Measurements from ENCODE around the gene A1CF.
"Not testable (repeated sequence)": the region's sequence is repeated elsewhere in the genome, so short reads cannot be mapped to it uniquely, and the experiment has no call there.

A1CF gene

DNA sequence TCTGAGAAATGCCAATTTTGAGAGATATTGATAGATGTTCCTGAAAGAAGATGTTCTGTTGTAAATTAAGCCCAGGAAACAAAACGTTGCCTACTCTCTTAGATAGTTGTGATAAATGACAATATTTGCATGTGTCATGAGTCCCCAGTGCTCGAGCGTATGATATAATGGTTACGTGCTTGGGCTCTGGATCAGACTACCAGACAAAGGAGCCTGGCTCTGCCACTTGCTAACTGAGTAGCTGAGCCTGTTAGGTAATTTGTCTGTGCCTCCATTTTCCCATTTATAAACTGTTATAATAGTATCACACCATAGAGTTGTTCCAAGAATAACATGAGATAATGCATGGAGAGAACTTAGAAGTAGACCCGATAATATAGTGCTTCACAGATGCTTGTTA, 1.8 kb downstream of the A1CF start:
- Mint-ChIP-seq H3K9me3 (no peaks in the 10 kb centered on the region), H3K36me3 (no peaks in the 10 kb centered on the region), H3K4me1 (no peaks in the 10 kb centered on the region), H3K27ac (no peak overlapping the region), H3K4me3 (no peak overlapping the region), H3K27me3 (peaks cover 14% of the 10 kb centered on the region)

DNA sequence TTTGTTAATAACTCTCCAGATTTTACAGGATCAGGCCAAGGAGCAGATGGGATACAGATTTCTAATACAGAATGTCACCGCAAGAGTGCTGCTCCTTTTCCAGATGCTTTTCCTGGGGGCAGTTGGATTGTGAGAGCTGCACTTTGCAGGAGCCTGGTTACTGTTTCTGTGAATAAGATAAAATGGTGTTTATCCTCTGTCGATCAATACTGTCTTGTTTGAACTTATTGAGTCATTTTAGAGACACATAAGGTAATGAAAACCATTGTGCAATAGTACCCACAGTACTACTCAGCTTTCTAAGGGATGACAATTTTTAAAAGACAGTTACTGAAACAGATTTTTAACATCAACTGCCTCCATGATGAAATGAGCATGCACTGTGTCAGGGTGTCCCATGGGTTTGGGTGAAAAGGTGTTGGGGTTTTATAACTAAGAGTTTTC, 2.9 kb downstream of the A1CF start:
- Mint-ChIP-seq H3K27ac (no peak overlapping the region), H3K9me3 (no peaks in the 10 kb centered on the region), H3K4me1 (no peaks in the 10 kb centered on the region), H3K36me3 (no peaks in the 10 kb centered on the region), H3K4me3 (no peak overlapping the region), H3K27me3 (peaks cover 14% of the 10 kb centered on the region)

DNA sequence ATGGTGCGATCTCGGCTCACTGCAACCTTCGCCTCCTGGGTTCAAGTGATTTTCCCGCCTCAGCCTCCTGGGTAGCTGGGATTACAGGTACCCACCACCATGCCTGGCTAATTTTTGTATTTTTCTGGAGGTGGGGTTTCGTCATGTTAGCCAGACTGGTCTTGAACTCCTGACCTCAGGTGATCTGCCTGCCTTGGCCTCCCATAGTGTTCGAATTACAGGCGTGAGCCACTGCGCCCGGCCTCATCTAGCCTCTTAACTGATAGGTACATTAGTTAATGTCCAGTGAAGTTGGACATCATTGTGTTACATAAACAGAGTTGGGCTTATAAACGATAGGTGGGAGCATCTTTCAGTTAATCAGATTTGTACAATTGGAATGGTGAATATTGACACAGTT, 4.4 kb downstream of the A1CF start:
- H3K36me3 Mint-ChIP-seq, H3K9me3 Mint-ChIP-seq, H3K27me3 Mint-ChIP-seq, H3K4me1 Mint-ChIP-seq, H3K27ac Mint-ChIP-seq, H3K4me3 Mint-ChIP-seq: not testable (repeated sequence)

DNA sequence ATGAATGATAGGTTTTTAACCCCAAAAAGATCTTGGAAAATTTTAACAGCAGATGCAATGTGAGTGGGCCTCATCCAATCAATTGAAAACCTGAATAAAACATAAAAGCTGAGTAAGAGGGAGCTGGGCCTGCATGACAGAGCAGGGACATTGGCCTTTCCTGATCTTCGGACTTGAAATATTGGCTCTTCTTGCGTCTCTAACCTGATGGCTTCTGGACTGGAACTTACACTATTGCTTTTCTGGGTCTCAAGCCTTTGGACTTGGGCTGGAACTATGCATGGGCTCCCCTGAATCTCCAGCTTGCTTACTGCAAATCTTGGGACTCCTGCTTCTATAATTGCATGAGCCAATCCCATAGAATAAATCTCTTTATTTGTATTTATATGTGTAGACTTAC, 9.0 kb downstream of the A1CF start:
- no peaks in the 10 kb centered on the region for H3K36me3 Mint-ChIP-seq
- no peaks in the 10 kb centered on the region for H3K4me1 Mint-ChIP-seq
- peaks cover 5% of the 10 kb centered on the region for H3K27me3 Mint-ChIP-seq
- no peak overlapping the region for H3K27ac Mint-ChIP-seq
- no peak overlapping the region for H3K4me3 Mint-ChIP-seq
- no peaks in the 10 kb centered on the region for H3K9me3 Mint-ChIP-seq

DNA sequence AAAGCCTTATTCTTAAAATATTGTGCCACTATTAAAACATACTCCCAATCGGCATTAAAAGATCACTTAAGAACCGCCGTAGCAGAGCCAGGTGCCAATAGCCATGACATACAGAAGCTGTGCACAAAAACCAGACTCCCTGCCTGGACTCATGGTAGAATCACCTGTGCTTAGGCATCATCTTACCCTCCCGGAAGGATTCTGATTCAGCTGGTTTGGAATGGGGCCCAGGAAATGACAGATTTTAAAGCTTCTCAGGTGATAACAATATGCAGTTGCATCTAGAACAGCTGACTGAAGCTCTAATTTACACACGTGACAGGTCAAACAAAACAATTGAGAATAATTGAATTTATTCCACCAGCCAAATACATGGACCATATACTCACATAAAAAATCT, 10.7 kb downstream of the A1CF start:
- no peaks in the 10 kb centered on the region for H3K36me3 Mint-ChIP-seq
- H3K9me3 Mint-ChIP-seq: no peaks in the 10 kb centered on the region
- no peaks in the 10 kb centered on the region for H3K4me1 Mint-ChIP-seq
- no peak overlapping the region for H3K4me3 Mint-ChIP-seq
- H3K27ac Mint-ChIP-seq: no peak overlapping the region
- peaks cover 5% of the 10 kb centered on the region for H3K27me3 Mint-ChIP-seq

DNA sequence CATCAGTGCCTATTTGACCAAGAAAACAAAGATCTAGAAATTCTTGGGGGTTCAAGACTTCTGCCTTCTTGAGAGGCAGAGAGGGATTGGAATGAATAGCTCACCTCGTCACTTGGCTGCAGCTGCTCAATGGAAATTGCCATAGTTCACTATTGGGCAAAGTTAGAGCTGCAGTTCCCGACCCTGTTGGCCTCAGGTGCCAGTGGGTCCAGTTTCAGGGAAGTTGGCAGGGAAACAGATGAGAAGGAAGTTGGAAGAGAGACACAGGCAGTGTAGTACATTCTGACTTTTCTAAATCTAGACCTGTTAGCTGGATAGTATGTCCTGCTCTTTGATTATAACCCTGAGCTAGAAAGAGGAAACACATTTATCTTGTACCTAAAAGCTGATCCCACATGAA, 19.1 kb downstream of the A1CF start:
- Mint-ChIP-seq H3K4me1 (no peaks in the 10 kb centered on the region), H3K4me3 (no peak overlapping the region), H3K36me3 (no peaks in the 10 kb centered on the region), H3K9me3 (no peaks in the 10 kb centered on the region), H3K27ac (no peak overlapping the region), H3K27me3 (peaks cover 18% of the 10 kb centered on the region)

DNA sequence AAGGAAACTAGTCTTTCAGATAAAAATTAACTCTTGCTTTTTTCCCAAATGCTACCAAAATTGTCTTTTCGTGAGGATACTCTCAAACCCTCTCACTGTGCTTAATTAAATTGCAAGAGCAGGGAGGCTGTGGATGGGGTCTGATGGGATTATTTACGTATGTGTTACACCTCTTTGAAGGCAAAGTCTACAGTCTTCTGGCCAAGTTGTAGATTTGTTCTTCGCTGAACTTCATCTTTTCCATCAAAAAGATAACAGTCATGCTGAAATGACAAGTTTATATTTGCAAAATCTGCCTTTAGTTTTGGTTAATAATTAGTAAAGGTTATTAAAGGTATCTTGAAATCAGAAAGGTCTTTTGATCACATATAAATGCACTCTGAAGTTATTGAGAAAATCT, 22.7 kb downstream of the A1CF start:
- Mint-ChIP-seq H3K9me3 (no peaks in the 10 kb centered on the region), H3K4me1 (no peaks in the 10 kb centered on the region), H3K27ac (no peak overlapping the region), H3K36me3 (no peaks in the 10 kb centered on the region), H3K4me3 (no peak overlapping the region), H3K27me3 (peaks cover 11% of the 10 kb centered on the region)

DNA sequence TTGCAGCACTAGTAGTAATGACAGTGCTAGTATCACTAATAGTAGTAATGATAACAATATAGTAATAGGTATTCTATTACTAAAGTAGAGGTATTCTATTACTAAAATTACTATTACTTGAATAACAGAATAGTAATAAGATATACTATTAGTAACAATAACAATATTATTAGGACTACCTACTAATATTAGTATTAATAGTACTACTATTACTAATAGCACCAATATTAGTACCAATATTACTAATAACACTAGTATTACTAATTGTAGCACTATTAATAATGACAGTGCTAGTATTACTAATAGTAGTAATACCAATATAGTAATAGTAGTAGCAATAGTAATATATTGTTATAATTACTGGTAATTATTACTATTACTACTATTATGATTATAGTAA, 24.1 kb downstream of the A1CF start:
- no peaks in the 10 kb centered on the region for H3K4me1 Mint-ChIP-seq
- H3K27ac Mint-ChIP-seq: no peak overlapping the region
- no peak overlapping the region for H3K4me3 Mint-ChIP-seq
- H3K9me3 Mint-ChIP-seq: no peaks in the 10 kb centered on the region
- peaks cover 8% of the 10 kb centered on the region for H3K27me3 Mint-ChIP-seq
- no peaks in the 10 kb centered on the region for H3K36me3 Mint-ChIP-seq

DNA sequence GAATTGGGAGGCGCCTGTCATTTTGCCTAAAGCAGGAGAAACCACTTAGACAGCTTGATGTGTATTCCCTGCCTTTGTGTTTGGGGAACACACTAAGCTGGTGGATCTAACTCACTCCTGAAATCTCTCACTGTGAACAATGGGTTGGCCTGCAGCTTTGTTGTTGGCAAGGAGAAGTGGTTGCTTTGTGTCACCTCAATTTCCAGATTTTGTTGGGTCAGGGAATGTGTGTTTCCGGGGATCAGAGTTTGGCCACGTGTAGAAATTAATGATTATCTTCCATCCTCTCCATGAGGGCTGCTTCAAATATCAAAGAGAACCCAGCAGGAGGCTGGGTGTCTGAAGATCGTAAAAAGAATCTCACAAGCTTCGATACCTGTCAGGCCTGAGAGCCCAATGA, 27.8 kb downstream of the A1CF start:
- Mint-ChIP-seq H3K36me3 (no peaks in the 10 kb centered on the region), H3K27me3 (peaks cover 13% of the 10 kb centered on the region), H3K4me3 (no peak overlapping the region), H3K27ac (no peak overlapping the region), H3K9me3 (no peaks in the 10 kb centered on the region), H3K4me1 (no peaks in the 10 kb centered on the region)

DNA sequence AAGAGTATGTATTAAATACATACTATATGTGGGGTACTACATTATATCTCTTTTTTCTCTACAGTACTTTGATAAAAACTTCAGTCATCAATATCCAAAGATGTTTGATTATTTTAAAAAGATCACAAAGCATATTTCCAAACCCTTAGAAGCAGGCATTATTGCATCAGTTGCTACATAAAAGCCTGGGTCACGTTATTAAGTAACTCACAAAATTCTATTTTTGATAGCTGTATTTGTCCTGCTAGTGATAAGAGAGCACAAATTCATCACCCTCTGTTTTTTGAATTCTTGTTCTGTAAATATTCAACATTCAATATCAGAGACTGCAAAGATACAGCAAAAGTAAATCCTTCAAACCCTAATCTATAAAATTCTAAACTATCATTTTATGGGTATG, 30.0 kb downstream of the A1CF start:
- H3K27ac Mint-ChIP-seq: no peak overlapping the region
- H3K36me3 Mint-ChIP-seq: no peaks in the 10 kb centered on the region
- no peaks in the 10 kb centered on the region for H3K4me1 Mint-ChIP-seq
- H3K9me3 Mint-ChIP-seq: no peaks in the 10 kb centered on the region
- H3K4me3 Mint-ChIP-seq: no peak overlapping the region
- H3K27me3 Mint-ChIP-seq: peaks cover 17% of the 10 kb centered on the region

DNA sequence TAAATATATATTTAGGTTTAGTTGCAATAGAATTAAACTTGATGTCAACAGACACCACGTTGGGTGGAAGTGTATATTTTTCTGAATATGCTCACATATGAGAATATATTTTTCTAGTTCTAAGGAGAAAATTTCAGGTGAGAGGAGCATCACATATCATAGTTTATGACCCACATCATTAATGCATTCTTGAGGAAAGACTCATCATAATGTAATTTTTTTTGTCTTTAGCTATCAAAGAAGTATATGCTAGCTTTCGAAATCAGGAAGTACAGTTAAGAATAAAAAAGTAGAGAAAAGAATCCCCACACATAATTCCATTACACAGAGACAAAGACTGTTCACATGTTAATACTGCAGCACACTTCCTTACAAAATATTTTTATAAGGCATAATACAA, 30.4 kb downstream of the A1CF start:
- no peaks in the 10 kb centered on the region for H3K9me3 Mint-ChIP-seq
- H3K4me3 Mint-ChIP-seq: no peak overlapping the region
- no peaks in the 10 kb centered on the region for H3K4me1 Mint-ChIP-seq
- H3K27me3 Mint-ChIP-seq: peaks cover 17% of the 10 kb centered on the region
- no peak overlapping the region for H3K27ac Mint-ChIP-seq
- no peaks in the 10 kb centered on the region for H3K36me3 Mint-ChIP-seq

DNA sequence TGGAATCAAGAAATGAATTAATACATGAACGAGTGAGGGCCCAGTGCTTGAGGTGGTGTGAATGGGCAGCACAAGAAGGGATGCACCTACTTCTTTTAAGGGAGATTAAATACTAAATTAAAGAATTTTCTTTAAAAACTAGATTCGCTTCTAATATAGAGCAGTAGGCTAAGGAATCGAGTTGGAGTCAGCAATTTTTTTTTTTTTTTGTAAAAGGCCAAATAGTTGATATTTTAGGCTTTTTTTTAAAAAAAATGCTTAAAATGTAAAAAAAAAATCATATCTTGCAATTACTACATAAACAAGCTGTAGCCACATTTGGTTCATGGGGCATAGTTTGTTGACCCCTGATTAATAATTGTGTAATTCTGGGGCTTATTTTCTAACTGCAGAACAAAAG, 31.9 kb downstream of the A1CF start:
- Mint-ChIP-seq H3K9me3 (no peaks in the 10 kb centered on the region), H3K4me1 (no peaks in the 10 kb centered on the region), H3K27ac (no peak overlapping the region), H3K4me3 (no peak overlapping the region), H3K27me3 (peaks cover 17% of the 10 kb centered on the region), H3K36me3 (no peaks in the 10 kb centered on the region)

DNA sequence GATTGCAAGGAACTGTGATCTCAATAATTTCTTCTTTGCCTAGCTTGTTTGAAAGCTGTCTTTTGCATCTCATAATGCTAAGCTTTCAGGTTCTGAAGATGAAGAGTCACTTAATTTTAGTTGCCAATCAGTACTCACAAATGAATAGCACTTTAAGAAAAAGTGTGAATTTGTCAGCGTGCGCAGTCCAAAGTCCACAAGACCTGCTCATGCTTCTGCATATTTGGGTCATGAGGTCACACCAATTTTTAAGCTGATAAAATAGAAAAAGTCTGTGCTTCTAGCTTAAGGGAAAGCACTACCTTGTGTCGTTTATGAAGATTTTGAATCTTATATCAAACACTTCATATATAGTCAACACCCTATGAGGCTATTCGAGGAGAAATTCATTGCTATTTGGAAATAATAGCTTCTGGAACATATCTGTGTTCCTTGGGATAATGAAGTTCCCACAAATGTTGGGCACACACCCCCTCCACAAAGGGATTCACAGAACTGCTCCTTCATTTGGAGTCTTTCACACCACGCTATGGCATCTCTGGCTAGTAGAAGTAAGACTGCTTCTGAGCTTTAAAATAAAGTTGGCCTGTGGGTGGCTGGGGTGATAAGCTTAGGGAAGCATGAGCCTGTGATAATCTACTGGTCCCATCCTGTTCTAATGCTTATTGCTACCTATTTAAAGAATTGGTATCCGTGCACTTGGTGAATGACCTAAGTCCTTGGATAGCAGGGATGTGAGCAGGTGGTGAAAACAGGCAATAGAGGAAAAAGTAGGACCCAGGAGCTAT, 33.3 kb downstream of the A1CF start:
- no peak overlapping the region for H3K4me3 Mint-ChIP-seq
- no peaks in the 10 kb centered on the region for H3K9me3 Mint-ChIP-seq
- H3K4me1 Mint-ChIP-seq: no peaks in the 10 kb centered on the region
- no peaks in the 10 kb centered on the region for H3K36me3 Mint-ChIP-seq
- peaks cover 12% of the 10 kb centered on the region for H3K27me3 Mint-ChIP-seq
- H3K27ac Mint-ChIP-seq: no peak overlapping the region

DNA sequence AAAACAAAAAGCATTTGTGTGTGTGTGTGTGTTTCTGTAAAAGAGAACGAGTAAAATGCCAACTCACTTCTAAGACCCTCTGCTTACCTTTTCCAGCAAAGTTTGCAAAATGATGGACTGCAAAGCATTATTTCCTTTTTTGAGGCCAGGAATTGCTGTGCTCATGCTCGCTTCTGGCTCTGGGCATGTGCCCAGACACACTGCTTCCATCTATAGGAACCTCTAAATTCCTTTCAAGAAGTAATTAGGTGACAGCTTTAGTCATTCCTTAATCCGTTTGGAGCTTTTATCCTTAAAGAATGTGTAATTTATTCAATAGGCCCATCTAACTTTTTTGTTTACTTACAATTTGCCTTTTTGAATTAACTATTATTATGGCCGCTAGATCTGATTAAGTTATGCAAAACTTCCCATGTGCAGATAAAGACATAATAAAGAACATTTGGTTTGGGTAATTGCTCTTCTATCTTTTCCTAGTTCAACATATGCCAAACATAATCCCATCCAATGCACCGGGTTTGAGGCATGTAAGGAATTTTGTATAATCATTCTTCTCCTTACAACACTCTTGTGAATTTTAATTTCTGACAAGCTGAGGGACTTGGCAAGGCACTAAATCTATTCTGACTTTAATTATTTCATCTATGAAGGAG, 34.7 kb downstream of the A1CF start:
- Mint-ChIP-seq H3K27ac (no peak overlapping the region), H3K4me1 (no peaks in the 10 kb centered on the region), H3K27me3 (peaks cover 11% of the 10 kb centered on the region), H3K9me3 (no peaks in the 10 kb centered on the region), H3K36me3 (no peaks in the 10 kb centered on the region), H3K4me3 (no peak overlapping the region)

DNA sequence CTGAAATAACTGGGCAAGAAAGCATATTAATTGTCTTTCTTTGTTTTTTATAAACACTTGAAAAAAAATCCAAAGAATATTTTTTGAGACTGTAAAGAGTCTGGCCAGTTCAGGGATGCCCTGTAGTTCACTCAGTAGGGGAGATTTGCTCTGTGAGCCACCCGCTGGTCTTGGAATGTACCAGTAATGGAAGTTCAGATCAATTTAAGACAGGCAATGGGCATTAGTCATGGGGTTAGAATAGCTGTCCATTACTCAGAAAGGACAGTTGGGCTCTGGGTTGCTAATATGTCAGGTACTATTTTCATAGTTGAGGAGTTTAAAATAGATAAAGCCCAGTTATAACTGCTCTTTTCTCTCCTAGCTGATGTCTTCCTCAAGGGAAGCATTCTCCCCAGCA, 38.7 kb downstream of the A1CF start:
- Mint-ChIP-seq H3K36me3 (no peaks in the 10 kb centered on the region), H3K27ac (no peak overlapping the region), H3K4me3 (no peak overlapping the region)

DNA sequence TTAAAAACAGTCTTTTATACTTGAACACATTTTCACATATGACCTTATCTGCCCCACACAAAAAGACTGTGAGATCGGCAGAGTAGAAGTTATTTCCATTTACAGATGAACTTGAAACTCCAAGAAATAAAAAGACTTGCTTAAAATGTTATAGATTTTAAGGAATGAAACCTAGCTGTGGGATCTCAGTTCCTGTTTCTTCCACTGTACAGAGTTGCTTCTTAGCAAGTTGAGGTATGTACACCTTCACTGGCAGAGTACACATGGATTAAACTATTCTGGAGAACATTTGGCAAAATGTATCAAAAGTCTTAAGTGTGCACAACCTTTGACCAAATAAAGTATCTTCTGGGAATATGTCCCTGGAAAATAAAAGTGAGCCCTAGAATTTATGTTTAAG, 48.3 kb downstream of the A1CF start:
- Mint-ChIP-seq H3K4me1 (no peaks in the 10 kb centered on the region), H3K36me3 (no peaks in the 10 kb centered on the region), H3K9me3 (no peaks in the 10 kb centered on the region), H3K27ac (no peak overlapping the region), H3K4me3 (no peak overlapping the region), H3K27me3 (peaks cover 3% of the 10 kb centered on the region)

More for the DNA sequence above, 38.7 kb downstream of the A1CF start:
- H3K27me3 Mint-ChIP-seq: peaks cover 7% of the 10 kb centered on the region
- H3K9me3 Mint-ChIP-seq: no peaks in the 10 kb centered on the region
- no peaks in the 10 kb centered on the region for H3K4me1 Mint-ChIP-seq
